Parietal lobe (tissue), 1 donor: ENCODE results near the gene TYRO3. TPM values are rescaled to one million over a fixed set of nuclear protein-coding genes. Genes with fewer than 3 reads are reported as not detected.

ENCODE experiments used
- total RNA-seq: library from RNA; depleted of rRNA; stranded (reverse); fragments of >200 nt; gene quantifications from one replicate; pipeline ENCODE4 v1.2.3, GENCODE V29; 2014

The TYRO3 gene
- 23.5 TPM for total RNA-seq

DNA sequence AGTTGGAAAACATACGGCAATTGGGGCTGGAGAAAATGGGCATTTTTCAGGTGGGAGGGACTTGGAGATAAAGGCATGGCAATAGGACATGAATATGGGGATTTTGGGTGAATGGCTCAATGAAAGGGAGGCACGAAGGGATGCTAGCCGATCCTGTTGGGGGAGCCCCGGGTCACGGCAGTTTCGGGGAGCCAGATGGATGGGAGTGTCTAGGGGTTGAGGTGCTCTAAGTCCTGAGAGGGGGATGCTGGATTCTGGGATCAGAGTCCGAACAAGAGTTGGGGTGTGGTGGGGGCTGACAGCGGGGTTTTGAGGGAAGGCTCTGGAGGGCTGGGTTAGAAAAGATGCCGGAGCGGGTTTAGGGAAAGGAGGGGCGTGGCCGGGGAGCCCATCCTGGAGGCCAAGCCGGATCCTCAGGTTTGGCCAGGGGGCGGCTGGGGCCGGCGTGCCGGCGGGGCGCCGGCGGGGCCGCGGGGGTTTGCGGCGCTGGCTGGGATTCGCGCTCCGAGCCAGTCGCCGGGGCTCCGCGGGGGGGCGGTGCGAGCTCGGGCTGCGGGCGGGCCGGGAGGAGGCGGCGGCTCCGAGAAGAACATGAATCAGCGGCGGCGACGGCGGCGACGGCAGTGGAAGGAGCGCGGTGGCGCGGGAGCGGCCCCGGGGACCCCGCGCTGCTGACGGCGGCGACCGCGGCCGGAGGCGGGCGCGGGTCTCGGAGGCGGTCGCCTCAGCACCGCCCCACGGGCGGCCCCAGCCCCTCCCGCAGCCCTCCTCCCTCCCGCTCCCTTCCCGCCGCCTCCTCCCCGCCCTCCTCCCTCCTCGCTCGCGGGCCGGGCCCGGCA, at the start of gene TYRO3:
Gene TYRO3, plus strand, starts transcription at position 813 of the 839 bp plus-strand sequence. CDS start 46 bp downstream, outside the sequence.

DNA sequence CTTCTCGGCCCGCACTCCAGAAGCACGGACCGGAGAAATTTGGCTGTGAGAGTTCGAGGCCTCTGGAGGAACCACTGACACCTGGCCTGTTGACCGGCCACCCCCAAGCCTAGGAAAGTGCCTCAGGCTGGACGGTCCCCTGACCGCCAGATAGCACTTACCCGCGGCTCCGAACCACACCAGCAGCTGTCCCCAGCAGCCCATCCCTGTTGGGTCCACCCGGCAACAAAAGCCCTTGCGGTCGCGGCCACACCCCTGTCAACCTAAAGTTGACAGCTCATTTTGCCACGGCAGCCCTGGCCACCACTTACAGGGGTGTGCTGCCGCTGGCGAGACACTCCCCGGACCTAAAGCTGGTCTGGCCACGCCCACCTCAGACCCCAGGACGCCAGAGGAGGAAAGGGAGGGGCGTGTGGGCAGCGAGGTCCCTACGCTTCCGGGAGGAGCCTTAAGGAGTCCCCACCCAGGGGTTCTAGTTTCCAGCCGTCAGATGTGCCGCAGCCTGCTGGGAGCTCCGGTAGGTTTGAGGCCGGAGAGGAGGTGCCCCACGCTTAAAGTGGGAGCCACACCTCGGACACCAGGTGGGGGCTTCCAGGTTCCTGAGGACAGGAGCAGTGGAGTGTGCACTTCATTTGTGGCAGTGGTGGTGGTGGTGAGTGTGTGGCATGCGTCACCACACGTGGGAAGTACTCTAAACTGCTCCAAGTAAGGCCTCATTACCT, 45.3 kb upstream of the TYRO3 start, which contains the start of gene LTK:
Gene LTK, minus strand, starts transcription at position 322 of the 722 bp plus-strand sequence. Its CDS starts 118 bp downstream, at position 204.

Other genes with a start within 250 kb of the TYRO3 start
- gene OIP5, start 226.6 kb upstream of the TYRO3 start, total RNA-seq: 3.4 TPM
- 34.4 TPM for gene NUSAP1, start 226.3 kb upstream of the TYRO3 start, total RNA-seq
- 19.1 TPM for gene NDUFAF1, start 156.7 kb upstream of the TYRO3 start, total RNA-seq
- 61.7 TPM for gene RTF1, start 142.1 kb upstream of the TYRO3 start, total RNA-seq
- gene ITPKA, start 65.3 kb upstream of the TYRO3 start, total RNA-seq: 1.3 TPM
- not detected for gene LTK, start 45.4 kb upstream of the TYRO3 start, total RNA-seq
- 29.7 TPM for gene RPAP1, start 15.0 kb upstream of the TYRO3 start, total RNA-seq
- 111 TPM for gene MGA, start 101.2 kb downstream of the TYRO3 start, total RNA-seq
- 102 TPM for gene MAPKBP1, start 215.3 kb downstream of the TYRO3 start, total RNA-seq